ENCODE data around the gene UNKL.

- TF ChIP-seq EZH2 (IDR thresholded peaks at IDR 0.05; ENCODE audit: borderline replicate concordance, low read depth, low read length, severe bottlenecking), result no peak
- TF ChIP-seq CTCF (IDR thresholded peaks at IDR 0.05; ENCODE audit: borderline replicate concordance, extremely low read depth, low read length, poor library complexity, severe bottlenecking), result no peak
These were observed 77.9 kb downstream of the UNKL start for GRCh38 chr16:1336619-1337018.
